A549 (cell line): ENCODE data around the gene PODXL2. TPM values are rescaled to one million over a fixed set of nuclear protein-coding genes. Genes with fewer than 3 reads are reported as not detected.

ENCODE experiments used
- ATAC-seq, 2 experiments: fragments of 200-7000 bp in 1 of 2; fragments of >200 bp in 1 of 2; cut with Nextera tagmentation in 1 of 2; cut with Tn5 transposase in 1 of 2; 3 replicates each; pipeline versions ENCODE4 v1.8.0 to v1.9.1; 2018 to 2020; ENCODE audit warnings: mild to moderate bottlenecking in 1 of 2, moderate library complexity in 1 of 2
- CTCF ChIA-PET: fragments of 300-600 bp; sonication (Branson Sonifier 250); formaldehyde crosslinking; extraction: SDS; loops from one replicate; lab custom pipeline; 2021; ENCODE audit warnings: antibody characterized with exemption, inconsistent platforms; lab: Yijun Ruan, JAX
- POLR2A ChIA-PET: fragments of 350-600 bp; formaldehyde crosslinking; extraction: SDS; loops from one replicate; lab custom pipeline; 2021; ENCODE audit warnings: antibody characterized with exemption, inconsistent platforms; lab: Yijun Ruan, JAX
- DNase-seq, 2 experiments: peaks; one replicate each; pipeline versions ENCODE4 v3.0.0 to v3.0.0-alpha.2; 2011 to 2016; ENCODE audit warnings: low read depth in 1 of 2, low spot score in 1 of 2
- FAIRE-seq: peaks from 2 replicates; lab custom pipeline; 2011; peaks lifted over from hg19 to GRCh38; lab: Jason Lieb, UNC
- H3K27ac ChIP-seq, 2 experiments: fragments of >200 bp; sonication (Bioruptor Twin); formaldehyde crosslinking; 3 replicates each; pipeline ENCODE4 v1.5.1; 2016 to 2017
- H3K4me1 ChIP-seq: fragments of >200 bp; sonication (Bioruptor Twin); formaldehyde crosslinking; 3 replicates; pipeline ENCODE4 v1.6.1; 2016
- H3K4me2 ChIP-seq: fragments of >200 bp; sonication (Bioruptor Twin); formaldehyde crosslinking; 3 replicates; pipeline ENCODE4 v1.6.1; 2016
- H3K4me3 ChIP-seq: fragments of >200 bp; sonication (Bioruptor Twin); formaldehyde crosslinking; 3 replicates; pipeline ENCODE4 v1.5.1; 2016
- H3K9me3 ChIP-seq: fragments of >200 bp; sonication (Bioruptor Twin); formaldehyde crosslinking; 3 replicates; pipeline ENCODE4 v1.6.1; 2016
- ATOH8 ChIP-seq: fragments of 250-450 bp; sonication (Bioruptor Pico); IDR thresholded peaks from 2 replicates; pipeline ENCODE4 v1.5.0; 2020; ENCODE audit warnings: low read depth, mild to moderate bottlenecking, moderate library complexity
- CBX8 ChIP-seq: fragments of 200-600 bp; sonication (generic); IDR thresholded peaks from 2 replicates; pipeline ENCODE4 v1.6.1; 2016
- CHD2 ChIP-seq: fragments of 150-350 bp; IDR thresholded peaks from 2 replicates; pipeline ENCODE4 v1.6.1; 2014; ENCODE audit warnings: low read length; ENCODE audit not compliant: partially characterized antibody
- CHD4 ChIP-seq: fragments of 200-600 bp; sonication (generic); IDR thresholded peaks from 2 replicates; pipeline ENCODE4 v1.6.1; 2016; ENCODE audit warnings: antibody characterized with exemption, mild to moderate bottlenecking, borderline replicate concordance
- EHF ChIP-seq: fragments of 250-450 bp; sonication (Bioruptor Pico); IDR thresholded peaks from 2 replicates; pipeline ENCODE4 v1.5.0; 2020; ENCODE audit warnings: mild to moderate bottlenecking
- ELK1 ChIP-seq: fragments of 150-350 bp; IDR thresholded peaks from 2 replicates; pipeline ENCODE4 v1.6.1; 2014; ENCODE audit warnings: low read depth, mild to moderate bottlenecking, low read length
- EP300 ChIP-seq, 2 experiments: fragments of >200 bp; sonication (Bioruptor Twin); formaldehyde crosslinking; IDR thresholded peaks; 2 replicates in 1 of 2; 3 replicates in 1 of 2; pipeline ENCODE4 v1.6.1; 2016 to 2017
- FOXS1 ChIP-seq: fragments of 250-450 bp; sonication (Bioruptor Pico); IDR thresholded peaks from 2 replicates; pipeline ENCODE4 v1.5.0; 2020; ENCODE audit warnings: mild to moderate bottlenecking, moderate library complexity
- HDAC2 ChIP-seq: fragments of 200-600 bp; sonication (generic); IDR thresholded peaks from 2 replicates; pipeline ENCODE4 v1.6.1; 2016
- HOXB13 ChIP-seq: fragments of 250-450 bp; sonication (Bioruptor Pico); IDR thresholded peaks from 2 replicates; pipeline ENCODE4 v1.5.0; 2020; ENCODE audit warnings: low read depth, mild to moderate bottlenecking, moderate library complexity
- JUN ChIP-seq, 2 experiments: fragments of >200 bp; sonication (Bioruptor Twin); formaldehyde crosslinking; IDR thresholded peaks; 2 replicates in 1 of 2; 3 replicates in 1 of 2; pipeline ENCODE4 v1.6.1; 2016 to 2017
- JUNB ChIP-seq: fragments of >200 bp; sonication (Bioruptor Twin); formaldehyde crosslinking; IDR thresholded peaks from 2 replicates; pipeline ENCODE4 v1.6.1; 2016
- KDM1A ChIP-seq: fragments of 200-600 bp; sonication (generic); IDR thresholded peaks from 2 replicates; pipeline ENCODE4 v1.6.1; 2016; ENCODE audit warnings: low read depth, mild to moderate bottlenecking
- KDM5A ChIP-seq: fragments of 200-600 bp; sonication (generic); IDR thresholded peaks from 2 replicates; pipeline ENCODE4 v1.6.1; 2016; ENCODE audit warnings: antibody characterized with exemption, mild to moderate bottlenecking
- MAZ ChIP-seq: fragments of 150-350 bp; IDR thresholded peaks from 2 replicates; pipeline ENCODE4 v1.6.1; 2014; ENCODE audit warnings: antibody characterized with exemption, low read depth, low read length, borderline replicate concordance
- PHF8 ChIP-seq: fragments of 200-600 bp; sonication (generic); IDR thresholded peaks from 2 replicates; pipeline ENCODE4 v1.6.1; 2016; ENCODE audit warnings: low read depth, mild to moderate bottlenecking, antibody characterized with exemption, moderate library complexity, borderline replicate concordance
- POLR2A ChIP-seq: IDR thresholded peaks from 2 replicates; pipeline ENCODE4 v1.6.1; 2012; ENCODE audit warnings: mild to moderate bottlenecking, low read length
- POLR2AphosphoS2 ChIP-seq: conservative IDR thresholded peaks from 2 replicates; pipeline ENCODE4 v1.6.1; 2012; ENCODE audit warnings: low read length, improper control_type of control experiment, inconsistent platforms
- RAD21 ChIP-seq, 2 experiments: fragments of >200 bp in 1 of 2; sonication (Bioruptor Twin) in 1 of 2; formaldehyde crosslinking in 1 of 2; IDR thresholded peaks in 1 of 2; conservative IDR thresholded peaks in 1 of 2; 2 replicates in 1 of 2; 3 replicates in 1 of 2; pipeline ENCODE4 v1.6.1; 2012 to 2018; ENCODE audit warnings: inconsistent platforms in 1 of 2
- ZNF302 ChIP-seq: fragments of 250-450 bp; sonication (Bioruptor Pico); IDR thresholded peaks from 2 replicates; pipeline ENCODE4 v1.9.0; 2021; ENCODE audit warnings: inconsistent platforms, mild to moderate bottlenecking, moderate library complexity
- WGBS: methylation state at CpG from one replicate; pipeline ENCODE4 v1.1.6; 2017; ENCODE audit errors: missing lambda C conversion rate; 5-methylcytosine and 5-hydroxymethylcytosine counted together
- polyA plus RNA-seq, 4 experiments: library from polyadenylated mRNA; depleted of rRNA in 3 of 4; stranded (reverse); fragments of >200 nt; fragmentation: RNase III in 1 of 4; extraction: RNeasy Plus Mini Kit Qiagen cat#74134 plus additional on column Dnase treatment in 1 of 4; gene quantifications; 2 replicates in 3 of 4; 3 replicates in 1 of 4; pipeline ENCODE4 v1.2.3, GENCODE V29; 2011 to 2017
- TF ChIP-seq, protein P1 (sequence below): fragments of 200-600 bp; sonication (generic); IDR thresholded peaks from 2 replicates; pipeline ENCODE4 v1.6.1; 2016; ENCODE audit warnings: antibody characterized with exemption, mild to moderate bottlenecking, moderate library complexity
- TF ChIP-seq, protein P2 (sequence below): IDR thresholded peaks from 2 replicates; pipeline ENCODE4 v1.6.1; 2012; ENCODE audit warnings: low read depth, borderline replicate concordance

PODXL2 gene
- polyA plus RNA-seq, 2 of the 4 experiments (the other 2 are of a cell fraction), result 4.2 to 5.5 TPM

DNA sequence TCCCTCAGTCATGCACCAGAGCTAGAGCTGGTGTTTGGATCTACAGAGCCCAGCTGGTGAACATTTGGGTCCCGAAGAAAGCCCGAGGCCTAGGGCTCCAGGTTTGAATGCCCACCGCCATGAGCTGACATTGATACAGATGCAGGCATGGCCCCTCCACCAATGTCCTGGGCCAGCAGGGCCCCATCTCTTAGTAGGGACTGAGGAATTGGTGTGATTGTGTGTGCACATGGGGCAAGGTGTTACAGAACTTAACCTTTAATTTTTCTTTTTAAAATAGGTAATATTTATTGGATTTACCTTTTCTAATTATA is 11.0 kb downstream of the PODXL2 start:
- WGBS, result no CpG with 5 or more reads among the region's 3 CpGs
- no peak for TF ChIP-seq CBX8
- no peak for TF ChIP-seq POLR2AphosphoS2
- TF ChIP-seq JUN (IDR thresholded peaks at IDR 0.05), result no peak
- TF ChIP-seq, protein P1, sequence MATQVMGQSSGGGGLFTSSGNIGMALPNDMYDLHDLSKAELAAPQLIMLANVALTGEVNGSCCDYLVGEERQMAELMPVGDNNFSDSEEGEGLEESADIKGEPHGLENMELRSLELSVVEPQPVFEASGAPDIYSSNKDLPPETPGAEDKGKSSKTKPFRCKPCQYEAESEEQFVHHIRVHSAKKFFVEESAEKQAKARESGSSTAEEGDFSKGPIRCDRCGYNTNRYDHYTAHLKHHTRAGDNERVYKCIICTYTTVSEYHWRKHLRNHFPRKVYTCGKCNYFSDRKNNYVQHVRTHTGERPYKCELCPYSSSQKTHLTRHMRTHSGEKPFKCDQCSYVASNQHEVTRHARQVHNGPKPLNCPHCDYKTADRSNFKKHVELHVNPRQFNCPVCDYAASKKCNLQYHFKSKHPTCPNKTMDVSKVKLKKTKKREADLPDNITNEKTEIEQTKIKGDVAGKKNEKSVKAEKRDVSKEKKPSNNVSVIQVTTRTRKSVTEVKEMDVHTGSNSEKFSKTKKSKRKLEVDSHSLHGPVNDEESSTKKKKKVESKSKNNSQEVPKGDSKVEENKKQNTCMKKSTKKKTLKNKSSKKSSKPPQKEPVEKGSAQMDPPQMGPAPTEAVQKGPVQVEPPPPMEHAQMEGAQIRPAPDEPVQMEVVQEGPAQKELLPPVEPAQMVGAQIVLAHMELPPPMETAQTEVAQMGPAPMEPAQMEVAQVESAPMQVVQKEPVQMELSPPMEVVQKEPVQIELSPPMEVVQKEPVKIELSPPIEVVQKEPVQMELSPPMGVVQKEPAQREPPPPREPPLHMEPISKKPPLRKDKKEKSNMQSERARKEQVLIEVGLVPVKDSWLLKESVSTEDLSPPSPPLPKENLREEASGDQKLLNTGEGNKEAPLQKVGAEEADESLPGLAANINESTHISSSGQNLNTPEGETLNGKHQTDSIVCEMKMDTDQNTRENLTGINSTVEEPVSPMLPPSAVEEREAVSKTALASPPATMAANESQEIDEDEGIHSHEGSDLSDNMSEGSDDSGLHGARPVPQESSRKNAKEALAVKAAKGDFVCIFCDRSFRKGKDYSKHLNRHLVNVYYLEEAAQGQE, result no peak
- no peak for TF ChIP-seq HOXB13
- no peak for TF ChIP-seq ATOH8 (CRISPR knock-in tag)
- no peak for TF ChIP-seq KDM1A
- no peak for TF ChIP-seq FOXS1 (CRISPR knock-in tag)
- TF ChIP-seq EP300 (IDR thresholded peaks at IDR 0.05), result no peak
- no peak for TF ChIP-seq CHD2
- ATAC-seq (no peak), FAIRE-seq (no peak), DNase-seq (no peak)
- H3K9me3 ChIP-seq, result no peaks in the 10 kb centered on the region
- no peak overlapping the region for H3K4me2 ChIP-seq
- ChIA-PET CTCF (interaction anchor here (3.5 kb wide), 1 partner anchor 12 kb away, joined by 13 read pairs; no protein-coding TSS in a partner anchor), POLR2A (no interaction called here)
- H3K4me3 ChIP-seq, result no peak overlapping the region
- H3K4me1 ChIP-seq, result no peaks in the 10 kb centered on the region
- H3K27ac ChIP-seq, result no peak overlapping the region

DNA sequence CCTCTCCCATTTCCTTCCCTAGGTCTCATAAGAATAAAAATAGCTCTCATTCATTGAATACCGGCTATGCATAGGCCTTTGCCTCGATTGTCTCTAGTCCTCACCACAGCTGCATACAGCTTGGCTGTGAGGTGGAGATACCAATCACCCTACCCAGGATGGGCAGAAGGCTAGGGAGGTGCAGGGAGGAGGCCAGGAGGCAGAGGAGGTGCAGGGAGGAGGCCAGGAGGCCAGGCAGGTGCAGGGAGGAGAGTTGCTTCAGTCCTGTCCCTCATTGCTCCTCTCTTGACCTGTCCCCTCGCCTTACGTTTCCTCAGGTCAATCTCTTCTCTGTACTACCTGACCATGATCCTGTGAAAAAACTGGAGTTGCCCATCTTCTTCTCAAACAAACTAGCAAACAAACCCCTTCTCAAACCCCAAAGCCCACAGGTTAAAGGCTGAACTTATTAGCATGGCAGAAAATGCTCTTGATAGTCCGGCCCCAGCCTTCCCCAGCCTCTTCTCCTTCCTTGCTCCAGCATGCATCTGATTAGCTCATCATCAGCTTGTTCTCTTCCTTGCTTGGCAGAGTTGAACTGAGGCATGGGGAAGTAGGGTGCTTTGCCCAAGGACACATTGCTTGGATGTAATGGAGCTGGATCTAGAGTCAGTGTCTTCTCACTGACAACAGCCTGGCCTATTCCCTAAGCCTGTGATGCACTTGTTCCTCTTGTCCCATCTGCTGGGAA is 15.8 kb downstream of the PODXL2 start:
- H3K27ac ChIP-seq, result no peak overlapping the region
- no peak overlapping the region for H3K4me2 ChIP-seq
- no peaks in the 10 kb centered on the region for H3K4me1 ChIP-seq
- 89% methylated on average over 5 of the region's 5 CpGs for WGBS
- DNase-seq (no peak), FAIRE-seq (no peak), ATAC-seq (no peak)
- no peak for TF ChIP-seq MAZ
- no peak for TF ChIP-seq POLR2A
- no peak for TF ChIP-seq KDM5A
- TF ChIP-seq, protein P2, sequence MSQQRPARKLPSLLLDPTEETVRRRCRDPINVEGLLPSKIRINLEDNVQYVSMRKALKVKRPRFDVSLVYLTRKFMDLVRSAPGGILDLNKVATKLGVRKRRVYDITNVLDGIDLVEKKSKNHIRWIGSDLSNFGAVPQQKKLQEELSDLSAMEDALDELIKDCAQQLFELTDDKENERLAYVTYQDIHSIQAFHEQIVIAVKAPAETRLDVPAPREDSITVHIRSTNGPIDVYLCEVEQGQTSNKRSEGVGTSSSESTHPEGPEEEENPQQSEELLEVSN, result no peak
- TF ChIP-seq HOXB13, result no peak
- TF ChIP-seq RAD21 (conservative IDR thresholded peaks at IDR 0.05 in 1 of 2, IDR thresholded peaks at IDR 0.05 in 1 of 2), result no peak
- TF ChIP-seq POLR2AphosphoS2, result no peak
- no peak for TF ChIP-seq PHF8
- no peak for TF ChIP-seq ZNF302 (CRISPR knock-in tag)
- TF ChIP-seq ATOH8 (CRISPR knock-in tag), result no peak
- no peak for TF ChIP-seq HDAC2
- TF ChIP-seq EHF (CRISPR knock-in tag), result no peak
- TF ChIP-seq CHD4, result no peak
- no peak for TF ChIP-seq ELK1
- no peak for TF ChIP-seq JUNB
- H3K9me3 ChIP-seq, result no peaks in the 10 kb centered on the region
- ChIA-PET POLR2A (no interaction called here), CTCF (interaction anchor here (0.8 to 3.4 kb wide), 4 partner anchors 9 to 326 kb away, joined by 3 to 11 read pairs (median 5); no protein-coding TSS in a partner anchor)
- no peak overlapping the region for H3K4me3 ChIP-seq
